Esophagus muscularis mucosa (tissue), 4 donors: ENCODE measurements around the gene COL4A1. TPM values are rescaled to one million over a fixed set of nuclear protein-coding genes. Genes with fewer than 3 reads are reported as not detected.

ENCODE experiments used
- DNase-seq: peaks from one replicate; pipeline ENCODE4 v3.0.0-alpha.2; 2017; ENCODE audit errors: extremely low spot score
- H3K27ac ChIP-seq, 4 donors: fragments of 200-600 bp; sonication (generic); replicated peaks in 1 of 4; 1 replicate in 3 of 4; 2 replicates in 1 of 4; pipeline ENCODE4 v1.5.1; 2016 to 2019; ENCODE audit warnings: mild to moderate bottlenecking in 1 of 4
- H3K27me3 ChIP-seq, 4 donors: fragments of 200-600 bp; sonication (generic); one replicate each; pipeline versions ENCODE4 v1.5.1 to v1.6.0; 2016 to 2019
- H3K36me3 ChIP-seq, 4 donors: fragments of 200-600 bp; sonication (generic); one replicate each; pipeline ENCODE4 v1.5.1; 2016 to 2019
- H3K4me1 ChIP-seq, 4 donors: fragments of 200-600 bp; sonication (generic); one replicate each; pipeline ENCODE4 v1.5.1; 2016 to 2019
- H3K4me3 ChIP-seq, 4 donors: fragments of 200-600 bp; sonication (generic); 1 replicate in 2 of 4; 2 replicates in 2 of 4; pipeline ENCODE4 v1.5.1; 2016 to 2019; ENCODE audit warnings: mild to moderate bottlenecking in 4 of 4, moderate library complexity in 1 of 4
- H3K9me3 ChIP-seq, 4 donors: fragments of 200-600 bp; sonication (generic); 1 replicate in 3 of 4; 2 replicates in 1 of 4; pipeline ENCODE4 v1.5.1; 2016 to 2019
- EP300 ChIP-seq: sonication (generic); formaldehyde crosslinking; IDR thresholded peaks from one replicate; pipeline ENCODE4 v1.6.1; 2017; ENCODE audit warnings: antibody characterized with exemption
- POLR2A ChIP-seq: fragments of 450-650 bp; IDR thresholded peaks from one replicate; pipeline ENCODE4 v1.6.1; 2017; ENCODE audit warnings: antibody characterized with exemption, moderate library complexity, mild to moderate bottlenecking, low read depth
- POLR2AphosphoS5 ChIP-seq, 2 donors: sonication (generic); formaldehyde crosslinking; IDR thresholded peaks; one replicate each; pipeline ENCODE4 v1.6.1; 2017; ENCODE audit warnings: antibody characterized with exemption in 2 of 2
- WGBS: methylation state at CpG from one replicate; pipeline ENCODE4 v1.1.5; 2018; 5-methylcytosine and 5-hydroxymethylcytosine counted together
- intact Hi-C: fragments of 100-400 bp; cut with DNase I; formaldehyde crosslinking; loops from one replicate; pipeline ENCODE4 v1.15.1; 2023
- total RNA-seq, 4 donors: library from RNA; depleted of rRNA; stranded (reverse); fragments of >200 nt; gene quantifications; one replicate each; pipeline versions ENCODE4 v1.1.0 to v1.2.1, GENCODE V29; 2016
- TF ChIP-seq, protein P1 (sequence below), 3 experiments: fragments of 200-600 bp in 2 of 3; fragments of 450-650 bp in 1 of 3; sonication (generic) in 2 of 3; IDR thresholded peaks; one replicate each; pipeline ENCODE4 v1.5.1; 2017 to 2019; ENCODE audit warnings: antibody characterized with exemption in 3 of 3, mild to moderate bottlenecking in 2 of 3, moderate library complexity in 1 of 3

COL4A1 gene
- total RNA-seq, 4 donors from 2014 or later: 328 to 578 (median 405) TPM

DNA sequence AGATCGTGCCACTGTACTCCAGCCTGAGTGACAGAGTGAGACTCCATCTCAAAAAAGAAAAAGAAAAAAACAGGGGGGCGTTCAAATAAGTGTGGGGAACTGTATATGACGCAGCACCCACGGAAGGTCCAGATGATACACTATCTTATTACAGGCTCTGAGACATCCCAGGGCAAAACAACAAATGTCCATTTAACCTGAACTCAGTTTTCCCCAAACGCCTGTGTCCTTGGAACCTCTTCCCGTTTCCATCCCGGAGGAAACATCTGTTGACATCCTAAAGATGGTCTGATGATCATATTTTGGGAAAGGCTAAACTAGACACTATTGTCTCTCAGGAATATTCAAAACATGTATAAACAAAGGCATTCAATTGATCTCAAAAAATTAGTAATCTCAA lies 72.4 kb downstream of the COL4A1 start:
- peak; percentile 39 for DNase-seq
- peaks cover 70 to 86% (median 80%) of the 10 kb centered on the region in 4 donors for H3K4me1 ChIP-seq
- TF ChIP-seq POLR2A: no peak
- TF ChIP-seq, protein P1, sequence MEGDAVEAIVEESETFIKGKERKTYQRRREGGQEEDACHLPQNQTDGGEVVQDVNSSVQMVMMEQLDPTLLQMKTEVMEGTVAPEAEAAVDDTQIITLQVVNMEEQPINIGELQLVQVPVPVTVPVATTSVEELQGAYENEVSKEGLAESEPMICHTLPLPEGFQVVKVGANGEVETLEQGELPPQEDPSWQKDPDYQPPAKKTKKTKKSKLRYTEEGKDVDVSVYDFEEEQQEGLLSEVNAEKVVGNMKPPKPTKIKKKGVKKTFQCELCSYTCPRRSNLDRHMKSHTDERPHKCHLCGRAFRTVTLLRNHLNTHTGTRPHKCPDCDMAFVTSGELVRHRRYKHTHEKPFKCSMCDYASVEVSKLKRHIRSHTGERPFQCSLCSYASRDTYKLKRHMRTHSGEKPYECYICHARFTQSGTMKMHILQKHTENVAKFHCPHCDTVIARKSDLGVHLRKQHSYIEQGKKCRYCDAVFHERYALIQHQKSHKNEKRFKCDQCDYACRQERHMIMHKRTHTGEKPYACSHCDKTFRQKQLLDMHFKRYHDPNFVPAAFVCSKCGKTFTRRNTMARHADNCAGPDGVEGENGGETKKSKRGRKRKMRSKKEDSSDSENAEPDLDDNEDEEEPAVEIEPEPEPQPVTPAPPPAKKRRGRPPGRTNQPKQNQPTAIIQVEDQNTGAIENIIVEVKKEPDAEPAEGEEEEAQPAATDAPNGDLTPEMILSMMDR (IDR thresholded peaks at IDR 0.05): no peak
- TF ChIP-seq POLR2AphosphoS5 (IDR thresholded peaks at IDR 0.05): no peak
- no peak for TF ChIP-seq EP300
- H3K36me3 ChIP-seq: peaks cover 0 to 11% (median 3%) of the 10 kb centered on the region in 4 donors
- H3K9me3 ChIP-seq: no peaks in the 10 kb centered on the region
- no peaks in the 10 kb centered on the region for H3K27me3 ChIP-seq
- WGBS: 84% methylated on average over 7 of the region's 7 CpGs
- H3K4me3 ChIP-seq: no peak overlapping the region
- intact Hi-C loops: loop anchor here (5.0 kb wide), 1 partner anchor 178 kb away; no protein-coding TSS in a partner anchor
- H3K27ac ChIP-seq: peak overlapping the region; percentile 61 to 77 (median 68)

GRCh38 chr13:110233951-110234280 lies 73.0 kb downstream of the COL4A1 start:
- peaks cover 0 to 14% (median 3%) of the 10 kb centered on the region in 4 donors for H3K36me3 ChIP-seq
- no peaks in the 10 kb centered on the region for H3K27me3 ChIP-seq
- H3K4me3 ChIP-seq: peak overlapping the region in 2 of 4 donors; percentile 24 to 35
- TF ChIP-seq, protein P1 (IDR thresholded peaks at IDR 0.05): no peak
- TF ChIP-seq EP300 (no peak), POLR2A (no peak), POLR2AphosphoS5 (IDR thresholded peaks at IDR 0.05) (no peak)
- intact Hi-C loops: loop anchor here (5.0 kb wide), 1 partner anchor 178 kb away; no protein-coding TSS in a partner anchor
- WGBS: 61% methylated on average over 3 of the region's 3 CpGs
- H3K27ac ChIP-seq: peak overlapping the region; percentile 61 to 77 (median 68)
- peak; percentile 85 for DNase-seq
- peaks cover 68 to 86% (median 80%) of the 10 kb centered on the region in 4 donors for H3K4me1 ChIP-seq
- no peaks in the 10 kb centered on the region for H3K9me3 ChIP-seq

DNA sequence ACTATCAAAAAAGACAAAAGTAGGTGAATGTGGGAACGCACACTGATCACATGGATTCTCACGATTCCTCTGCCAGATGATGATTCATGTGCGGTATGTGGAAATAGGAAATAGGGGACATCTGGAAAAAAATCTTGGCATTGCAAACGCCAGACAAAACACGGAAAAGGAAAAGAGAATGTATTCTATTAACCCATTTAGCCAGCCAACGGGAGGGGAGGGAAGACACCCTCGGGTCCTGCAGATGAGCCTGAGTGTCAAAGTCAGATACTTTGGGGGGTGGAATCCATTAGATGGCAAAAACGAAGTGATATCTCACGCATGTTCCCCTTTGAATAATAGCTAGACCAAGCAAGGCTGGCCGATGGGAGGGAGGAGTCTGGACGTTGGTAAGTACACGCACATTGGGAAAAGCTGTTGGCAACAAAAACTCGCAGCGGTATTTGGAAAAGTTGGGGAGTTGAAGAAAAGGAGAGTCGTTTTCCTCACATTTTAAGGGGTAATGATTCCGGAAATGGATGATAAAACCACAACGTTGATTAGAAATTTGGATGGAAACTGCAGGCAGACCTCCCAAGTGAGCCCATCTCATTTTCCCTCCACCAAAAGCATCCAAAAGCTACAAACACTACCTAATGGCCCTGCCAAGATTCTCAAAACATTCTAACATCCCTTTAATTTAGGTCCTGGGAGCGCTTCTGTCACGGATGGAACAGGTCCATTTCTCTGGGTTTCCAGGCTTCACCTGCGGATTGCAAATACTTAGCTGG lies 73.6 kb downstream of the COL4A1 start:
- H3K4me3 ChIP-seq: peak overlapping the region; percentile 13 to 35 (median 22)
- H3K9me3 ChIP-seq: no peaks in the 10 kb centered on the region
- H3K36me3 ChIP-seq: peaks cover 0 to 14% (median 3%) of the 10 kb centered on the region in 4 donors
- H3K4me1 ChIP-seq: peaks cover 63 to 86% (median 79%) of the 10 kb centered on the region in 4 donors
- WGBS: 53% methylated on average over 20 of the region's 20 CpGs
- intact Hi-C loops: loop anchor here (5.0 kb wide), 1 partner anchor 179 kb away; no protein-coding TSS in a partner anchor
- TF ChIP-seq POLR2A: no peak
- TF ChIP-seq EP300: no peak
- TF ChIP-seq POLR2AphosphoS5 (IDR thresholded peaks at IDR 0.05): peak; percentile 2 to 72
- TF ChIP-seq, protein P1 (IDR thresholded peaks at IDR 0.05): peak in 1 of 3 experiments; percentile 2
- H3K27me3 ChIP-seq: no peaks in the 10 kb centered on the region
- peak overlapping the region; percentile 61 to 77 (median 68) for H3K27ac ChIP-seq
- peak; percentile 93 for DNase-seq

DNA sequence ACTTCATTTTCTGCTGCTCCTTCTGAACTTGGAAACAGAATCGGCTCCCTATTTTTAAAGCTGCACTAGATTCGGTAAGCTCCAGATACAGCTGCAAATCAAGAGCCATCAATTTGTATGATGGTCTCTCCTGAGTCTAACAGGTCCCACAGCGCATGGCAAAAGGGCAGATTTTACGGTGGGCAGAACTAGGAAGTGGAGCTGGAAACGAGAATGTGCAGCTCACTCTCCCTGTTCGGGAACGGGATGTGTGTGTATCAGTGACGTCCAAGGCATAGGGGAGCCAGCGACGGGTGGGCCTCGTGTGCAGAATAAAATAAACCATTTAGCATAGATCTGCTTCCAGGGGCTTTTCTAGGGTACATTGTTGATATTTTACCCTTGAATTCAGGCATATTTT lies 74.2 kb downstream of the COL4A1 start:
- no peaks in the 10 kb centered on the region for H3K27me3 ChIP-seq
- TF ChIP-seq POLR2A (no peak), EP300 (no peak), POLR2AphosphoS5 (IDR thresholded peaks at IDR 0.05) (no peak)
- TF ChIP-seq, protein P1 (IDR thresholded peaks at IDR 0.05): peak in 1 of 3 experiments; percentile 3
- peak; percentile 90 for DNase-seq
- H3K27ac ChIP-seq: peak overlapping the region; percentile 61 to 77 (median 68)
- H3K9me3 ChIP-seq: no peaks in the 10 kb centered on the region
- peaks cover 62 to 86% (median 78%) of the 10 kb centered on the region in 4 donors for H3K4me1 ChIP-seq
- intact Hi-C loops: loop anchor here (5.0 kb wide), 1 partner anchor 180 kb away; no protein-coding TSS in a partner anchor
- peak overlapping the region; percentile 13 to 35 (median 22) for H3K4me3 ChIP-seq
- H3K36me3 ChIP-seq: peaks cover 0 to 14% (median 3%) of the 10 kb centered on the region in 4 donors
- 48% methylated on average over 11 of the region's 11 CpGs for WGBS
